ENCODE data around the gene PORCN. TPM values are rescaled to one million over a fixed set of nuclear protein-coding genes. Genes with fewer than 3 reads are reported as not detected.

The PORCN gene
- total and polyA plus RNA-seq, 2 of the 13 experiments (the other 11 are each of a cell fraction or from before 2014, with no cell fraction given), result 3.9 to 5.8 TPM

DNA sequence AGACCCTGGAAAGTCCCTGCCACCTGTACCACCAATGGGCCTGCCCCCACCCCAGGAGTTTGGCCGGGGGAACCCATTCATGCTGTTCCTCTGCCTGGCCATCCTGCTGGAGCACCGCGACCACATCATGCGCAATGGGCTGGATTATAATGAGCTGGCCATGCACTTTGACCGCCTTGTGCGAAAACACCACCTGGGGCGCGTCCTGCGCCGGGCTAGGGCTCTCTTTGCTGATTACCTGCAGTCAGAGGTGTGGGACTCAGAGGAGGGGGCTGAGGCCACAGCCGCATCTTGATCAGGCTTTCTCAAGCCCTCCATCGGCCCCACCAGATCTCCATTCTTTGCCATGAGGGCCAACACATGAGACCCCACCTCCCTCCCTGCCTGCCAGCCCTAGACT lies 51.9 kb downstream of the PORCN start:
- ATAC-seq, result no peak
- no peaks in the 10 kb centered on the region for H3K9me3 ChIP-seq (ENCODE audit: low read length)

DNA sequence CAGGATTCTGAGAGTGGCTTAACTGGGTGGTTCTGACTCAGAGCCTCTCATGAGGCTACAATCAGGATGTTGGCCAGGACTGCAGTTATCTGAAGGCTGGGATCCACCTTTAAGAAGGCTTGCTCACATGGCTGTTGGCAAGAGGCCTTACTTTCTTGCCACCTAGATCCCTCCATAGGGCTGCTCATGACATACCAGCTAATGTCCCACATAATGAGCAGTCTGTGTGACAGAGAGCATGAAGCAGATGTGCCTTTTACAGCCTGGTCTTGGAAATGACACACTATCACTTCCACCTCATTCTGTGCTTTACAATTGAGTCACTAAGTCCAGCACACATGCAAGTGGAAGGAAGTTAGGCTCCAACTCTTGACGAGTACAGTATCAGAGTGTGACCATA lies 61.2 kb downstream of the PORCN start:
- H3K27ac ChIP-seq (ENCODE audit: extremely low read length, insufficient read depth, low read length), result no peak overlapping the region
- ATAC-seq (no peak), FAIRE-seq (no peak), DNase-seq (ENCODE audit: low spot score) (no peak)
- peaks cover 0 to under 1% of the 10 kb centered on the region in 2 experiments; a peak in 1 of 5 replicates for H3K36me3 ChIP-seq (replicated peaks in 1 of 2; ENCODE audit: control insufficient read depth in 1 of 2, insufficient read depth in 2 of 2, low read length in 2 of 2)
- H3K27me3 ChIP-seq (ENCODE audit: control insufficient read depth in 1 of 2, insufficient read depth in 2 of 2, low read length in 2 of 2), result no peaks in the 10 kb centered on the region; a peak in 1 of 5 replicates
- H3K4me2 ChIP-seq (ENCODE audit: low read depth, low read length), result no peak overlapping the region
- TF ChIP-seq MNT (IDR thresholded peaks at IDR 0.05) (no peak), CREB3 (CRISPR knock-in tag; IDR thresholded peaks at IDR 0.05) (no peak), TRIM22 (IDR thresholded peaks at IDR 0.05) (no peak)
- TF ChIP-seq, protein P1, sequence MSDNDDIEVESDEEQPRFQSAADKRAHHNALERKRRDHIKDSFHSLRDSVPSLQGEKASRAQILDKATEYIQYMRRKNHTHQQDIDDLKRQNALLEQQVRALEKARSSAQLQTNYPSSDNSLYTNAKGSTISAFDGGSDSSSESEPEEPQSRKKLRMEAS (IDR thresholded peaks at IDR 0.05), result no peak
- TF ChIP-seq, protein P2, sequence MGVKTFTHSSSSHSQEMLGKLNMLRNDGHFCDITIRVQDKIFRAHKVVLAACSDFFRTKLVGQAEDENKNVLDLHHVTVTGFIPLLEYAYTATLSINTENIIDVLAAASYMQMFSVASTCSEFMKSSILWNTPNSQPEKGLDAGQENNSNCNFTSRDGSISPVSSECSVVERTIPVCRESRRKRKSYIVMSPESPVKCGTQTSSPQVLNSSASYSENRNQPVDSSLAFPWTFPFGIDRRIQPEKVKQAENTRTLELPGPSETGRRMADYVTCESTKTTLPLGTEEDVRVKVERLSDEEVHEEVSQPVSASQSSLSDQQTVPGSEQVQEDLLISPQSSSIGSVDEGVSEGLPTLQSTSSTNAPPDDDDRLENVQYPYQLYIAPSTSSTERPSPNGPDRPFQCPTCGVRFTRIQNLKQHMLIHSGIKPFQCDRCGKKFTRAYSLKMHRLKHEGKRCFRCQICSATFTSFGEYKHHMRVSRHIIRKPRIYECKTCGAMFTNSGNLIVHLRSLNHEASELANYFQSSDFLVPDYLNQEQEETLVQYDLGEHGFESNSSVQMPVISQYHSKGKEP (CRISPR knock-in tag; IDR thresholded peaks at IDR 0.05), result no peak
- H3K4me3 ChIP-seq (replicated peaks in 1 of 3; ENCODE audit: insufficient read depth in 1 of 3, low read depth in 2 of 3, low read length in 3 of 3), result no peak overlapping the region
- intact Hi-C loops (cut with micrococcal nuclease; ENCODE audit: unreplicated experiment), result no loop called here
- no peak overlapping the region for H2AFZ ChIP-seq (ENCODE audit: low read length)
- no peaks in the 10 kb centered on the region for H4K20me1 ChIP-seq (ENCODE audit: insufficient read depth, low read length)
- H3K9ac ChIP-seq (ENCODE audit: insufficient read depth, low read depth, low read length), result no peak overlapping the region
- no TSS peak for BruUV-seq (replicated peaks)
- ChIA-PET POLR2A (no interaction called here), CTCF (ENCODE audit: low intra/inter-chr PET ratio, low total read pairs) (no interaction called here)
- H3K4me1 ChIP-seq (ENCODE audit: insufficient read depth, low read length), result no peaks in the 10 kb centered on the region
- WGBS (ENCODE audit: low lambda C conversion rate), result 89% methylated on average over 1 of the region's 1 CpG
- in situ Hi-C loops (cut with HindIII; ENCODE audit: extremely low pct_ligation_motif_present, low pct_unique_long_range_greater_than_20kb), result no loop called here
- no peaks in the 10 kb centered on the region for H3K9me3 ChIP-seq (ENCODE audit: low read length)
- peaks cover 3% of the 10 kb centered on the region for H3K79me2 ChIP-seq (ENCODE audit: insufficient read depth, low read length)

More for the DNA sequence above, 51.9 kb downstream of the PORCN start:
- no TSS peak for BruUV-seq (replicated peaks)
- Histone ChIP-seq H3K9ac (ENCODE audit: insufficient read depth, low read depth, low read length) (no peak overlapping the region), H3K4me3 (replicated peaks in 1 of 3; ENCODE audit: insufficient read depth in 1 of 3, low read depth in 2 of 3, low read length in 3 of 3) (no peak overlapping the region), H3K36me3 (replicated peaks in 1 of 2; ENCODE audit: control insufficient read depth in 1 of 2, insufficient read depth in 2 of 2, low read length in 2 of 2) (peaks cover 5 to 12% of the 10 kb centered on the region in 2 experiments; a peak in 2 of 5 replicates), H3K4me2 (ENCODE audit: low read depth, low read length) (no peak overlapping the region), H3K79me2 (ENCODE audit: insufficient read depth, low read length) (no peaks in the 10 kb centered on the region), H3K4me1 (ENCODE audit: insufficient read depth, low read length) (no peaks in the 10 kb centered on the region), H3K27me3 (ENCODE audit: control insufficient read depth in 1 of 2, insufficient read depth in 2 of 2, low read length in 2 of 2) (no peaks in the 10 kb centered on the region), H4K20me1 (ENCODE audit: insufficient read depth, low read length) (no peaks in the 10 kb centered on the region), H2AFZ (ENCODE audit: low read length) (no peak overlapping the region), H3K27ac (ENCODE audit: extremely low read length, insufficient read depth, low read length) (no peak overlapping the region)
- intact Hi-C loops (cut with micrococcal nuclease; ENCODE audit: unreplicated experiment), result no loop called here
- TF ChIP-seq FOXO1 (CRISPR knock-in tag; IDR thresholded peaks at IDR 0.05) (no peak), CC2D1A (CRISPR knock-in tag; IDR thresholded peaks at IDR 0.05) (no peak), PPARG (CRISPR knock-in tag; conservative IDR thresholded peaks at IDR 0.05) (no peak), ZEB1 (IDR thresholded peaks at IDR 0.05; ENCODE audit: insufficient replicate concordance, low read depth) (no peak), KAT2B (IDR thresholded peaks at IDR 0.05; ENCODE audit: borderline replicate concordance, low read depth, low read length) (no peak), HHEX (CRISPR knock-in tag; IDR thresholded peaks at IDR 0.05) (no peak), SP140L (CRISPR knock-in tag; IDR thresholded peaks at IDR 0.05; ENCODE audit: borderline replicate concordance) (no peak), ZNF17 (CRISPR knock-in tag; IDR thresholded peaks at IDR 0.05) (no peak), RCOR2 (CRISPR knock-in tag; IDR thresholded peaks at IDR 0.05) (no peak), ZNF160 (CRISPR knock-in tag; IDR thresholded peaks at IDR 0.05) (no peak), POLR2A (IDR thresholded peaks at IDR 0.05; ENCODE audit: insufficient read depth in 1 of 2, low read depth in 2 of 2, low read length in 2 of 2) (no peak), ZNF83 (CRISPR knock-in tag; IDR thresholded peaks at IDR 0.05; ENCODE audit: borderline replicate concordance) (no peak), POLR2G (IDR thresholded peaks at IDR 0.05; ENCODE audit: low read depth, low read length) (no peak), ZNF75D (CRISPR knock-in tag; IDR thresholded peaks at IDR 0.05; ENCODE audit: borderline replicate concordance) (no peak), CENPX (CRISPR knock-in tag; IDR thresholded peaks at IDR 0.05) (no peak)
- FAIRE-seq (no peak), DNase-seq (ENCODE audit: low spot score) (no peak)
- CTCF ChIA-PET (ENCODE audit: low intra/inter-chr PET ratio, low total read pairs), result no interaction called here
- 100% methylated on average over 1 of the region's 12 CpGs for WGBS (ENCODE audit: low lambda C conversion rate)
- POLR2A ChIA-PET, result no interaction called here
- in situ Hi-C loops (cut with HindIII; ENCODE audit: extremely low pct_ligation_motif_present, low pct_unique_long_range_greater_than_20kb), result no loop called here

Data from HepG2 (cell line).